ENCODE measurements around the gene ERBB4. TPM values are rescaled to one million over a fixed set of nuclear protein-coding genes. Genes with fewer than 3 reads are reported as not detected.

ERBB4 gene
- total RNA-seq, 1 donor from 2014 or later: 11.5 TPM

- DNase-seq (no peak), ATAC-seq (ENCODE audit: poor library complexity) (no peak)
- intact Hi-C loops (cut with DNase I): no loop called here
These were observed 1171.3 kb downstream of the ERBB4 start for GRCh38 chr2:211367293-211367692.

- DNase-seq: no peak
- intact Hi-C loops (cut with DNase I): no loop called here
- ATAC-seq (ENCODE audit: poor library complexity): no peak
These were observed 1173.7 kb downstream of the ERBB4 start for GRCh38 chr2:211364911-211365310.

GRCh38 chr2:211361383-211361782, 1177.2 kb downstream of the ERBB4 start:
- DNase-seq (no peak), ATAC-seq (ENCODE audit: poor library complexity) (no peak)
- intact Hi-C loops (cut with DNase I): no loop called here

- intact Hi-C loops (cut with DNase I): no loop called here
- ATAC-seq (ENCODE audit: poor library complexity): no peak
- DNase-seq: no peak
These were observed 1179.3 kb downstream of the ERBB4 start for GRCh38 chr2:211359347-211359746.

GRCh38 chr2:211358504-211358903, 1180.1 kb downstream of the ERBB4 start:
- intact Hi-C loops (cut with DNase I): no loop called here
- DNase-seq: no peak
- ATAC-seq (ENCODE audit: poor library complexity): no peak

GRCh38 chr2:211354481-211354880, 1184.1 kb downstream of the ERBB4 start:
- intact Hi-C loops (cut with DNase I): no loop called here
- ATAC-seq (ENCODE audit: poor library complexity): no peak
- no peak for DNase-seq

GRCh38 chr2:211351987-211352386, 1186.6 kb downstream of the ERBB4 start:
- intact Hi-C loops (cut with DNase I): no loop called here
- DNase-seq (peak; percentile 37), ATAC-seq (ENCODE audit: poor library complexity) (no peak)

GRCh38 chr2:211349031-211349430, 1189.6 kb downstream of the ERBB4 start:
- no peak for ATAC-seq (ENCODE audit: poor library complexity)
- no peak for DNase-seq
- intact Hi-C loops (cut with DNase I): no loop called here

- intact Hi-C loops (cut with DNase I): no loop called here
- no peak for DNase-seq
- ATAC-seq (ENCODE audit: poor library complexity): no peak
These were observed 1191.3 kb downstream of the ERBB4 start for GRCh38 chr2:211347328-211347727.

GRCh38 chr2:211344289-211344688, 1194.3 kb downstream of the ERBB4 start:
- ATAC-seq (ENCODE audit: poor library complexity): no peak
- no peak for DNase-seq
- intact Hi-C loops (cut with DNase I): no loop called here

- intact Hi-C loops (cut with DNase I): no loop called here
- DNase-seq (no peak), ATAC-seq (ENCODE audit: poor library complexity) (no peak)
These were observed 1205.2 kb downstream of the ERBB4 start for GRCh38 chr2:211333377-211333776.

- no peak for DNase-seq
- intact Hi-C loops (cut with DNase I): no loop called here
- no peak for ATAC-seq (ENCODE audit: poor library complexity)
These were observed 1206.9 kb downstream of the ERBB4 start for GRCh38 chr2:211331736-211332135.

- ATAC-seq (ENCODE audit: poor library complexity) (no peak), DNase-seq (no peak)
- intact Hi-C loops (cut with DNase I): no loop called here
These were observed 1208.7 kb downstream of the ERBB4 start for GRCh38 chr2:211329882-211330281.

- no peak for DNase-seq
- intact Hi-C loops (cut with DNase I): no loop called here
- ATAC-seq (ENCODE audit: poor library complexity): no peak
These were observed 1209.2 kb downstream of the ERBB4 start for GRCh38 chr2:211329421-211329820.

- ATAC-seq (ENCODE audit: poor library complexity): no peak
- DNase-seq: no peak
- intact Hi-C loops (cut with DNase I): no loop called here
These were observed 1210.5 kb downstream of the ERBB4 start for GRCh38 chr2:211328126-211328525.

Small RNA genes lying within 50 kb of the gene (microRNA-seq; reads per million reads assigned to microRNA genes)
- not detected for gene MIR548F2

Measured in Right ventricle myocardium superior (tissue), 1 donor.